Left lung (tissue), 10 donors: ENCODE measurements around the gene PALM3. TPM values are rescaled to one million over a fixed set of nuclear protein-coding genes. Genes with fewer than 3 reads are reported as not detected.

Source experiments
- ATAC-seq: fragments of 200-7000 bp; cut with Tn5 transposase; one replicate; pipeline ENCODE4 v1.9.1; 2020; ENCODE audit warnings: moderate library complexity
- DNase-seq, 4 donors: peaks; one replicate each; pipeline ENCODE4 v3.0.0-alpha.2; 2013 to 2020
- H3K27ac ChIP-seq, 2 donors: fragments of 200-600 bp; sonication (generic) in 1 of 2; one replicate each; pipeline versions ENCODE4 v1.5.0 to v1.8.0; 2020 to 2021
- H3K27me3 ChIP-seq, 2 donors: fragments of 200-600 bp; sonication (generic) in 1 of 2; one replicate each; pipeline versions ENCODE4 v1.5.0 to v1.8.0; 2020 to 2021
- H3K36me3 ChIP-seq, 2 donors: fragments of 200-600 bp; sonication (generic) in 1 of 2; one replicate each; pipeline versions ENCODE4 v1.5.0 to v1.8.0; 2020 to 2021
- H3K4me1 ChIP-seq, 2 donors: fragments of 200-600 bp; one replicate each; pipeline ENCODE4 v1.8.0; 2021
- H3K4me3 ChIP-seq, 2 donors: fragments of 200-600 bp; sonication (generic) in 1 of 2; one replicate each; pipeline versions ENCODE4 v1.5.0 to v1.8.0; 2020 to 2021; ENCODE audit warnings: mild to moderate bottlenecking in 1 of 2
- H3K9me3 ChIP-seq, 2 donors: fragments of 200-600 bp; sonication (generic) in 1 of 2; one replicate each; pipeline versions ENCODE4 v1.5.0 to v1.8.0; 2020 to 2021
- intact Hi-C, 2 donors: fragments of 100-400 bp; cut with DNase I; formaldehyde crosslinking; loops; one replicate each; pipeline versions ENCODE4 v1.11.2 to v1.14.2; 2022
- polyA plus RNA-seq, 6 donors: library from polyadenylated mRNA; unstranded; fragments of 120-200 nt; gene quantifications; one replicate each; pipeline ENCODE4 v1.2.1, GENCODE V29; 2013; ENCODE audit not compliant: insufficient read length in 6 of 6
- total RNA-seq, 2 donors: library from RNA; stranded (reverse); fragmentation: NEBNext Ultra II Directional; extraction: Animal tissue kit (Norgen Biotek cat#: 25700); gene quantifications; one replicate each; pipeline ENCODE4 v1.2.1, GENCODE V29; 2021
- TF ChIP-seq, protein P1 (sequence below), 2 donors: fragments of 200-600 bp; sonication (generic) in 1 of 2; IDR thresholded peaks; one replicate each; pipeline versions ENCODE4 v1.5.0 to v1.8.0; 2021; ENCODE audit warnings: antibody characterized with exemption in 2 of 2
- donor health status: DM: no; HTN: yes; CAD: no.
- donor health status: DM: no; HTN: no; CAD: no.

PALM3 gene
- total and polyA plus RNA-seq, 8 donors, result 6.0 to 26.6 (median 15.7) TPM

GRCh38 chr19:14063105-14063504 lies 1.2 kb upstream of the PALM3 start:
- H3K9me3 ChIP-seq, result no peaks in the 10 kb centered on the region
- TF ChIP-seq, protein P1, sequence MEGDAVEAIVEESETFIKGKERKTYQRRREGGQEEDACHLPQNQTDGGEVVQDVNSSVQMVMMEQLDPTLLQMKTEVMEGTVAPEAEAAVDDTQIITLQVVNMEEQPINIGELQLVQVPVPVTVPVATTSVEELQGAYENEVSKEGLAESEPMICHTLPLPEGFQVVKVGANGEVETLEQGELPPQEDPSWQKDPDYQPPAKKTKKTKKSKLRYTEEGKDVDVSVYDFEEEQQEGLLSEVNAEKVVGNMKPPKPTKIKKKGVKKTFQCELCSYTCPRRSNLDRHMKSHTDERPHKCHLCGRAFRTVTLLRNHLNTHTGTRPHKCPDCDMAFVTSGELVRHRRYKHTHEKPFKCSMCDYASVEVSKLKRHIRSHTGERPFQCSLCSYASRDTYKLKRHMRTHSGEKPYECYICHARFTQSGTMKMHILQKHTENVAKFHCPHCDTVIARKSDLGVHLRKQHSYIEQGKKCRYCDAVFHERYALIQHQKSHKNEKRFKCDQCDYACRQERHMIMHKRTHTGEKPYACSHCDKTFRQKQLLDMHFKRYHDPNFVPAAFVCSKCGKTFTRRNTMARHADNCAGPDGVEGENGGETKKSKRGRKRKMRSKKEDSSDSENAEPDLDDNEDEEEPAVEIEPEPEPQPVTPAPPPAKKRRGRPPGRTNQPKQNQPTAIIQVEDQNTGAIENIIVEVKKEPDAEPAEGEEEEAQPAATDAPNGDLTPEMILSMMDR (IDR thresholded peaks at IDR 0.05), result no peak
- peaks cover 11 to 44% of the 10 kb centered on the region in 2 donors for H3K27me3 ChIP-seq
- H3K36me3 ChIP-seq, result no peaks in the 10 kb centered on the region
- DNase-seq, result no peak
- ATAC-seq, result no peak
- H3K27ac ChIP-seq, result no peak overlapping the region
- peaks cover 0 to 13% of the 10 kb centered on the region in 2 donors for H3K4me1 ChIP-seq
- intact Hi-C loops, result loop anchor here in 1 of 2 donors (10.0 kb wide), 1 partner anchor 178 kb away; no protein-coding TSS in a partner anchor
- H3K4me3 ChIP-seq, result no peak overlapping the region

DNA sequence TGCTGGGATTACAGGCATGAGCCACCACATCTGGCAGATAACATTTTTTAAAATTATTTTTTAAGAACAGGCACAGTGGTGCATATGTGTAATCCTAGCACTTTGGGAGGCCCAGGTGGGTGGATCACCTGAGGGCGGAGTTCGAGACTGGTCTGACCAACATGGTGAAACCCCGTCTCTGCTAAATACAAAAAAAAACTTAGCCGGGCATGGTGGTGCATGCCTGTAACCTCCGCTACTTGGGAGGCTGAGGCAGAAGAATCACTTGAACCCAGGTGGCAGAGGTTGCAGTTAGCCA lies 631 bp upstream of the PALM3 start:
- H3K9me3 ChIP-seq, result no peaks in the 10 kb centered on the region
- TF ChIP-seq, protein P1 (IDR thresholded peaks at IDR 0.05), result no peak
- H3K27me3 ChIP-seq, result peaks cover 11 to 50% of the 10 kb centered on the region in 2 donors
- no peak overlapping the region for H3K27ac ChIP-seq
- DNase-seq (no peak), ATAC-seq (no peak)
- no peaks in the 10 kb centered on the region for H3K36me3 ChIP-seq
- H3K4me1 ChIP-seq, result peaks cover 0 to 17% of the 10 kb centered on the region in 2 donors
- H3K4me3 ChIP-seq, result no peak overlapping the region
- intact Hi-C loops, result loop anchor here in 1 of 2 donors (10.0 kb wide), 1 partner anchor 178 kb away; no protein-coding TSS in a partner anchor

DNA sequence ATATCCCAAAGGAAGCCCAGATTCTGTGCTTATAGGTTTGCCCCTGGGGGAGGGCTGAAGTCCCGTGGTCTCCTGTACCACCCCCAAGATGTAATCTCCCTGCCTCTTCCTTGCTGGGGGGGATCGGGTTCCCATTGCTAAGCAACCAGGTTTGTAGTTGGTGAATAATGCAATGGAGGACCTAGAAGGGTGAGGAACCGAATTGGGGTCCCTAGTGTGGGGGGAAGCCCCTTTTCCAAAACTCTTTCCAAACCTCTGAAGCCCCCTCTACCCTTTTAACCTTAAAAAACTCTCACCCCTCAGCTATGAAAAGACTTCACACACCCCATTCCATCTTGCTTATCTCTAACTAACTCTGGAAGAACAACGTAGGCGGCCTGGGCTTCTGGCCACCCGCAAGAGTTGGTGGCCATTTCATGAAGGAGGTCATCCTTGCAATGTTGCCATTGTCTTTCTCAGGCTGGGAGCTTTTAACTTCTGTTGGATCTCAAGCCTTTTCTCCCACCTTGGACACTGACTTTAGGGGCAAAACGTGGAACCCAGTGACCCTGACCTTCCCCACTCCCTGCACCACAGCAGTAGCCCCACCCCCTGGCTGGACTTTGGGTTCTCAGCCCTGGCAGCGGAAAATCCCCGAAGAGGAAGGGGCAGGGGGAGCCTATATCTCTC lies 661 bp downstream of the PALM3 start:
- TF ChIP-seq, protein P1 (IDR thresholded peaks at IDR 0.05), result no peak
- peaks cover 11 to 63% of the 10 kb centered on the region in 2 donors for H3K27me3 ChIP-seq
- H3K36me3 ChIP-seq, result no peaks in the 10 kb centered on the region
- H3K4me3 ChIP-seq, result peak overlapping the region in 1 of 2 donors; percentile 33
- H3K9me3 ChIP-seq, result no peaks in the 10 kb centered on the region
- H3K4me1 ChIP-seq, result peaks cover 0 to 23% of the 10 kb centered on the region in 2 donors
- DNase-seq (no peak), ATAC-seq (peak; percentile 53)
- intact Hi-C loops, result loop anchor here in 1 of 2 donors (10.0 kb wide), 1 partner anchor 176 kb away; no protein-coding TSS in a partner anchor
- H3K27ac ChIP-seq, result no peak overlapping the region

DNA sequence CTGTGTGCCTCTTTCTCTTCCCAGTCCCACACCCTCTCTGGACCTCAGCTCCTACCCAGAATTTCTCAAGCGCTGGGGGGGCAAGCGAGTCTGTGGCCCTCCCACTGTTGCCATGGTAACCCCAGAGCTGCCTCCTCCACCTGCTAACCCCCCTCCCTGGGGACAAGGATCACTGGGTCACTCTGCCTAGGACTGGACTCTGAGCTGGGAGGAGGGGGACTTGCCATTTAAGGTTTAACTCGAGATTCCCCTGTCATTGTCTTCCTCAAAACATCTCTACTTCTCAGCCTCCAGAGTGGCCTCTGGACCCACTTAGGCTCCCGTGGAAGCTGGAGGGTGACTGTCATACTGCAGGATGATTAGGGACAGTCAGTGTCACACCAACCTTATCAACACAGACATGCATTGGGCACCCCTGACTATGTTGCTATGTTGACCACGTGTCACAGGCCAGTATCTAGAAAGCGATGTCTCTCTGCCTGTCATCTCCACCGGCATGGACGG lies 2.2 kb downstream of the PALM3 start:
- intact Hi-C loops, result loop anchor here in 1 of 2 donors (10.0 kb wide), 1 partner anchor 175 kb away; no protein-coding TSS in a partner anchor
- no peak overlapping the region for H3K27ac ChIP-seq
- TF ChIP-seq, protein P1 (IDR thresholded peaks at IDR 0.05), result no peak

GRCh38 chr19:14059093-14059480 lies 2.8 kb downstream of the PALM3 start:
- ATAC-seq, result no peak
- TF ChIP-seq, protein P1 (IDR thresholded peaks at IDR 0.05), result peak; percentile 34 to 38
- Histone ChIP-seq H3K4me3 (no peak overlapping the region), H3K27me3 (peaks cover 11 to 64% of the 10 kb centered on the region in 2 donors), H3K27ac (no peak overlapping the region), H3K36me3 (no peaks in the 10 kb centered on the region), H3K9me3 (no peaks in the 10 kb centered on the region), H3K4me1 (peaks cover 0 to 23% of the 10 kb centered on the region in 2 donors)
- intact Hi-C loops, result no loop called here
- no peak for DNase-seq

More for the DNA sequence above, 2.2 kb downstream of the PALM3 start:
- H3K9me3 ChIP-seq, result no peaks in the 10 kb centered on the region
- no peak for DNase-seq
- H3K36me3 ChIP-seq, result no peaks in the 10 kb centered on the region
- no peak overlapping the region for H3K4me3 ChIP-seq
- H3K4me1 ChIP-seq, result peaks cover 0 to 23% of the 10 kb centered on the region in 2 donors
- peaks cover 11 to 64% of the 10 kb centered on the region in 2 donors for H3K27me3 ChIP-seq
- no peak for ATAC-seq
